Upper lobe of left lung (tissue), 4 donors: Measurements from ENCODE around the gene SLC5A1.

Experiments
- EP300 ChIP-seq, 4 donors: sonication (generic); formaldehyde crosslinking; IDR thresholded peaks; one replicate each; pipeline ENCODE4 v1.5.1; 2017; ENCODE audit warnings: antibody characterized with exemption in 4 of 4, control low read depth in 2 of 4
- POLR2A ChIP-seq, 4 donors: fragments of 450-650 bp; IDR thresholded peaks; one replicate each; pipeline ENCODE4 v1.5.1; 2016 to 2017; ENCODE audit warnings: antibody characterized with exemption in 4 of 4, mild to moderate bottlenecking in 2 of 4

DNA sequence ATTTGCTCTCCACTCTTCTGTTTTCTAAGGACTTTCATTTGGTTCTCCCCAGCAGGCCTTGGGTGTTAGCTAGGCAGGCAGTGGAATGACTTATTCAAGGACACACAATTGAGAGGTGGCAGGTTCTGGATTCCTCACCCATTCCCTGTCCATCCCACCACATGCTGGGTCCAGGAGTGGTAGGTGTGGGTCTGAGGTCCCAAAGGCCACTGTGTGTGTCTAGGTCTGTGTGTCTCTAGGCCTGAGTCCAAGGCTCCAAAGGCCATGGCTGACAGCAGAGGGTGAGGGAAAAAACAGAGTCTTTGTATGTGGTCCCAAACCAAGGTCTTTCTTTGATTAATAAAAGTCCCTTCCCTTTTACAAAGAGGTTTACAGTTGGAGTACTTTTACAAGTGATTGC, 40.8 kb downstream of the SLC5A1 start:
- TF ChIP-seq POLR2A (IDR thresholded peaks at IDR 0.05) = no peak
- TF ChIP-seq EP300 (IDR thresholded peaks at IDR 0.05) = no peak
